Testis (tissue), 2 donors: ENCODE results near the gene CCDC116.

ENCODE experiments used
- POLR2A ChIP-seq: fragments of 450-650 bp; IDR thresholded peaks from one replicate; pipeline ENCODE4 v1.6.1; 2017; ENCODE audit warnings: antibody characterized with exemption, mild to moderate bottlenecking, moderate library complexity
- TF ChIP-seq, protein P1 (sequence below), 3 experiments: fragments of 450-650 bp in 2 of 3; fragments of 200-600 bp in 1 of 3; sonication (generic) in 1 of 3; IDR thresholded peaks; one replicate each; pipeline ENCODE4 v1.5.1; 2016 to 2019; ENCODE audit warnings: antibody characterized with exemption in 3 of 3, mild to moderate bottlenecking in 2 of 3, moderate library complexity in 1 of 3

DNA sequence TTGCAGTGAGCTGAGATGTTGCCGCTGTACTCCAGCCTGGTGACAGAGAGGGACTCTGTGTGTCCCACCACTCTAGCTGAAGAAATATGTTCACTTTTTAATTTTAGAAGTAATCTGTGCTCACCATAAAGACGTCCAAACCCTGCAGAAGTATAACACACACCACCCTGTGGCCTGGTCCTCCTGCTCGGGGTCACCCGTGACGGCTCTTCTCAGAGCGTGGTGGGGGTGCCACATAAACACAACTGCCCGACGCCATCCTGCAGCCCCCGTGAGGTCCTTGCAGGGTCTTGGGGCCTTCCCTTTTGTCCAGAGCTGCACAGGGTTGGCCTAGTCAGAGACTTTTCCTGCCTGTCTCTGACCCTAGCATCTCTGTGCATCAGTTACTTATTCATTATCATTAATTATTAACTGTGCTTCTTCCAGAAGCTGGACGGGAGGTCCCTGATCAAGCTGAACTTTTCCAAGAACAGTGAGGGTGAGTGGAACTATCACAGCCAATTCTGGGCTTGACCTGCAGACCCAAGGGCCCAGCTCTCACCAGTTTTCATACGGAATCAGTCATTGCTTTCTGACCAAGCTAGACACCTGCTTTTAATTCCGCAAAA is 42.2 kb downstream of the CCDC116 start:
- TF ChIP-seq, protein P1, sequence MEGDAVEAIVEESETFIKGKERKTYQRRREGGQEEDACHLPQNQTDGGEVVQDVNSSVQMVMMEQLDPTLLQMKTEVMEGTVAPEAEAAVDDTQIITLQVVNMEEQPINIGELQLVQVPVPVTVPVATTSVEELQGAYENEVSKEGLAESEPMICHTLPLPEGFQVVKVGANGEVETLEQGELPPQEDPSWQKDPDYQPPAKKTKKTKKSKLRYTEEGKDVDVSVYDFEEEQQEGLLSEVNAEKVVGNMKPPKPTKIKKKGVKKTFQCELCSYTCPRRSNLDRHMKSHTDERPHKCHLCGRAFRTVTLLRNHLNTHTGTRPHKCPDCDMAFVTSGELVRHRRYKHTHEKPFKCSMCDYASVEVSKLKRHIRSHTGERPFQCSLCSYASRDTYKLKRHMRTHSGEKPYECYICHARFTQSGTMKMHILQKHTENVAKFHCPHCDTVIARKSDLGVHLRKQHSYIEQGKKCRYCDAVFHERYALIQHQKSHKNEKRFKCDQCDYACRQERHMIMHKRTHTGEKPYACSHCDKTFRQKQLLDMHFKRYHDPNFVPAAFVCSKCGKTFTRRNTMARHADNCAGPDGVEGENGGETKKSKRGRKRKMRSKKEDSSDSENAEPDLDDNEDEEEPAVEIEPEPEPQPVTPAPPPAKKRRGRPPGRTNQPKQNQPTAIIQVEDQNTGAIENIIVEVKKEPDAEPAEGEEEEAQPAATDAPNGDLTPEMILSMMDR (IDR thresholded peaks at IDR 0.05): no peak
- TF ChIP-seq POLR2A: no peak
